Spleen (tissue), 7 donors: ENCODE results near the gene DRD5.

ENCODE experiments used
- POLR2AphosphoS5 ChIP-seq, 3 donors: sonication (generic); formaldehyde crosslinking; IDR thresholded peaks; one replicate each; pipeline ENCODE4 v1.5.1; 2017; ENCODE audit warnings: antibody characterized with exemption in 3 of 3
- TF ChIP-seq, protein P1 (sequence below), 11 experiments: fragments of 200-600 bp in 7 of 11; fragments of 450-650 bp in 4 of 11; sonication (generic) in 4 of 11; IDR thresholded peaks in 8 of 11; conservative IDR thresholded peaks in 3 of 11; 1 replicate in 7 of 11; 2 replicates in 4 of 11; pipeline versions ENCODE4 v1.4.0 to v1.8.0; 2016 to 2021; ENCODE audit warnings: antibody characterized with exemption in 11 of 11, inconsistent platforms in 4 of 11, mild to moderate bottlenecking in 1 of 11
- donor health status: DM: no; HTN: no; CAD: no; lungs with moderate emphysema.
- donor health status: DM: no; HTN: no; CAD: no.
- donor health status: DM: no; HTN: no; CAD: no.

GRCh38 chr4:9832640-9833039, 51.2 kb downstream of the DRD5 start:
- TF ChIP-seq, protein P1, sequence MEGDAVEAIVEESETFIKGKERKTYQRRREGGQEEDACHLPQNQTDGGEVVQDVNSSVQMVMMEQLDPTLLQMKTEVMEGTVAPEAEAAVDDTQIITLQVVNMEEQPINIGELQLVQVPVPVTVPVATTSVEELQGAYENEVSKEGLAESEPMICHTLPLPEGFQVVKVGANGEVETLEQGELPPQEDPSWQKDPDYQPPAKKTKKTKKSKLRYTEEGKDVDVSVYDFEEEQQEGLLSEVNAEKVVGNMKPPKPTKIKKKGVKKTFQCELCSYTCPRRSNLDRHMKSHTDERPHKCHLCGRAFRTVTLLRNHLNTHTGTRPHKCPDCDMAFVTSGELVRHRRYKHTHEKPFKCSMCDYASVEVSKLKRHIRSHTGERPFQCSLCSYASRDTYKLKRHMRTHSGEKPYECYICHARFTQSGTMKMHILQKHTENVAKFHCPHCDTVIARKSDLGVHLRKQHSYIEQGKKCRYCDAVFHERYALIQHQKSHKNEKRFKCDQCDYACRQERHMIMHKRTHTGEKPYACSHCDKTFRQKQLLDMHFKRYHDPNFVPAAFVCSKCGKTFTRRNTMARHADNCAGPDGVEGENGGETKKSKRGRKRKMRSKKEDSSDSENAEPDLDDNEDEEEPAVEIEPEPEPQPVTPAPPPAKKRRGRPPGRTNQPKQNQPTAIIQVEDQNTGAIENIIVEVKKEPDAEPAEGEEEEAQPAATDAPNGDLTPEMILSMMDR (IDR thresholded peaks at IDR 0.05 in 8 of 11, conservative IDR thresholded peaks at IDR 0.05 in 3 of 11) = no peak
- TF ChIP-seq POLR2AphosphoS5 (IDR thresholded peaks at IDR 0.05) = no peak
